ENCODE results near the gene TIFAB.
A peak's percentile ranks its signal among the peaks of the same experiment; 100 is the strongest.

The TIFAB gene

GRCh38 chr5:135444881-135445280 lies 7.3 kb downstream of the TIFAB start:
- Histone ChIP-seq H3K27me3 (replicated peaks in 2 of 5; ENCODE audit: control insufficient read depth in 4 of 5, insufficient read depth in 5 of 5, low read length in 4 of 5) (no peaks in the 10 kb centered on the region), H3K4me3 (ENCODE audit: control insufficient read depth in 1 of 7, extremely low read depth in 1 of 7, insufficient read depth in 4 of 7, low read depth in 2 of 7, low read length in 6 of 7) (no peak overlapping the region), H3K4me1 (ENCODE audit: control extremely low read depth in 1 of 4, control insufficient read depth in 4 of 4, insufficient read depth in 4 of 4, low read length in 3 of 4) (peaks cover 3 to 77% (median 48%) of the 10 kb centered on the region in 4 experiments), H3K27ac (ENCODE audit: insufficient read depth in 1 of 2, low read depth in 1 of 2, low read length in 2 of 2, poor library complexity in 1 of 2, severe bottlenecking in 2 of 2) (no peak overlapping the region), H3K9me3 (ENCODE audit: control extremely low read depth in 1 of 5, control insufficient read depth in 4 of 5, insufficient read depth in 2 of 5, low read depth in 1 of 5, low read length in 4 of 5) (no peaks in the 10 kb centered on the region), H3K36me3 (ENCODE audit: control insufficient read depth in 4 of 4, insufficient read depth in 4 of 4, low read length in 3 of 4) (no peaks in the 10 kb centered on the region)
- WGBS (ENCODE audit: insufficient coverage): 90% methylated on average over 2 of the region's 6 CpGs
- POLR2A ChIA-PET: interaction anchor here (0.6 kb wide), 1 partner anchor 108 kb away, joined by 3 read pairs; no protein-coding TSS in a partner anchor
- DNase-seq: no peak
- CTCF ChIA-PET: interaction anchor here (1.2 to 17.8 kb wide), 3 partner anchors 10 to 18 kb away, joined by 3 to 307 read pairs (median 134); partner anchors contain the start of gene TIFAB

DNA sequence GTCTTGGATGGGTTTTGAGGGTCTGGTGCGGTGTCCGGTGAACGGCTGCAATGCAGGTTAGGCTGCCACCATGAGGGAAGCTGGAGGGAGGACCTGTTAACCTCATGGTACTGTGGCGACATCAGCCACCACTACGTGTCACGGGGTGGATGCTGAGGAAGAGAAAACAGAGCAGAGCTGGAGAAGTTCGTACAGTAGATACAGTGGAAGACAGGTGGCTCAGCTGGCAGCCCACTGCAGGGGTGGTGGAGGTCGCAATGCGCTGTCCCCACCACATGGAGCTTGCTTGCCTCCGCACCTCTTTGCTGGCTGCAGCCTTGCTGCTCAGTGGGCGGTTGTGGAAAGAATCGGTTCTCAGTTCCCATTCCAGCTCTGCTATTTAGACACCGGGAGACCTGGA lies 7.8 kb downstream of the TIFAB start:
- peaks cover 3 to 82% (median 51%) of the 10 kb centered on the region in 4 experiments for H3K4me1 ChIP-seq (ENCODE audit: control extremely low read depth in 1 of 4, control insufficient read depth in 4 of 4, insufficient read depth in 4 of 4, low read length in 3 of 4)
- ChIA-PET CTCF (interaction anchor here (1.2 to 17.8 kb wide), 4 partner anchors 10 to 107 kb away, joined by 3 to 307 read pairs (median 69); partner anchors contain the start of gene TIFAB), POLR2A (no interaction called here)
- no peaks in the 10 kb centered on the region for H3K36me3 ChIP-seq (ENCODE audit: control insufficient read depth in 4 of 4, insufficient read depth in 4 of 4, low read length in 3 of 4)
- no peak overlapping the region for H3K27ac ChIP-seq (ENCODE audit: insufficient read depth in 1 of 2, low read depth in 1 of 2, low read length in 2 of 2, poor library complexity in 1 of 2, severe bottlenecking in 2 of 2)
- 97% methylated on average over 12 of the region's 13 CpGs for WGBS (ENCODE audit: insufficient coverage)
- DNase-seq: no peak
- H3K27me3 ChIP-seq (replicated peaks in 2 of 5; ENCODE audit: control insufficient read depth in 4 of 5, insufficient read depth in 5 of 5, low read length in 4 of 5): no peaks in the 10 kb centered on the region
- no peak overlapping the region for H3K4me3 ChIP-seq (ENCODE audit: control insufficient read depth in 1 of 7, extremely low read depth in 1 of 7, insufficient read depth in 4 of 7, low read depth in 2 of 7, low read length in 6 of 7)
- H3K9me3 ChIP-seq (ENCODE audit: control extremely low read depth in 1 of 5, control insufficient read depth in 4 of 5, insufficient read depth in 2 of 5, low read depth in 1 of 5, low read length in 4 of 5): no peaks in the 10 kb centered on the region

GRCh38 chr5:135443161-135443960 lies 8.8 kb downstream of the TIFAB start:
- ChIA-PET CTCF (interaction anchor here (1.2 to 17.8 kb wide), 4 partner anchors 9 to 108 kb away, joined by 3 to 307 read pairs (median 69); partner anchors contain the start of gene TIFAB), POLR2A (no interaction called here)
- no peak overlapping the region for H3K27ac ChIP-seq (ENCODE audit: insufficient read depth in 1 of 2, low read depth in 1 of 2, low read length in 2 of 2, poor library complexity in 1 of 2, severe bottlenecking in 2 of 2)
- no peaks in the 10 kb centered on the region for H3K9me3 ChIP-seq (ENCODE audit: control extremely low read depth in 1 of 5, control insufficient read depth in 4 of 5, insufficient read depth in 2 of 5, low read depth in 1 of 5, low read length in 4 of 5)
- peaks cover 3 to 86% (median 59%) of the 10 kb centered on the region in 4 experiments for H3K4me1 ChIP-seq (ENCODE audit: control extremely low read depth in 1 of 4, control insufficient read depth in 4 of 4, insufficient read depth in 4 of 4, low read length in 3 of 4)
- no peak for DNase-seq
- WGBS (ENCODE audit: insufficient coverage): 100% methylated on average over 2 of the region's 6 CpGs
- H3K27me3 ChIP-seq (replicated peaks in 2 of 5; ENCODE audit: control insufficient read depth in 4 of 5, insufficient read depth in 5 of 5, low read length in 4 of 5): no peaks in the 10 kb centered on the region
- H3K36me3 ChIP-seq (ENCODE audit: control insufficient read depth in 4 of 4, insufficient read depth in 4 of 4, low read length in 3 of 4): no peaks in the 10 kb centered on the region
- H3K4me3 ChIP-seq (ENCODE audit: control insufficient read depth in 1 of 7, extremely low read depth in 1 of 7, insufficient read depth in 4 of 7, low read depth in 2 of 7, low read length in 6 of 7): no peak overlapping the region

DNA sequence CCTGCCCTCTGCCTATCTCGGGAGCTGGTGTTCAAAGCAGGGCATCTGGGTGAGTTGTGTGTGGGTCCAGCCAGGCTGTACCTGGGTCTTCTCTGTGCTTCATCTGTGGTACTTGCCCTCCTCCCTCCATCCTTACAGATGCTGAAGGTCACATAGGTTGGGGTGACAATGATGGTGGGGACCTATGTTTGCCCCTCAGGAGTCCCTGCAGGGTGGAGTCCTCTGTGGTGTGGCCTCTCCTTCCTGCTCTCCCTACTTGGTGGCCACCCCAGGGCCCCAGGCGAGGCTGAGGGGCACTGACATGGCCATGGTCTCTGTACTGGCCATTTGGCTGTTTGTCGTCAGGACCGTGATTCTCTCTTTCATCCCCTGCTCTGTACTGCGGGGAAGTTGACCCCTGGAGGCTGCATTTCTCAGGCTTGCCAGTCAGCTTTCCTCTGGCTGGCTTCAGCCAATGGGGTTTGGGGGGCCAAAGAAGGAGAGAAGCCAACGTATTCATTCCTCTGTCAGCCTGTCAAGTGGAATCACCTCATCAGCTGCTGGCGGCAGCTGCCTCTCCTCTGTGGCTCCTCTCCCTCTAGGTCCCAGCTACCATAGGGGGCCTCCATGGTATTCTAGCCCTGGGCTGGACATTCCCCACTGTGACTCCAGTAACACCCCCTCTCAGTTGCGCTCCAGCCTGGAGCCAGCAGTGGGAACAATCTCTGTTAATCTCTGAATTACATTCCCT lies 9.6 kb downstream of the TIFAB start:
- CTCF ChIA-PET: interaction anchor here (0.8 to 17.8 kb wide), 5 partner anchors 11 to 108 kb away, joined by 3 to 307 read pairs (median 16); partner anchors contain the start of gene TIFAB
- peaks cover 3 to 93% (median 66%) of the 10 kb centered on the region in 4 experiments for H3K4me1 ChIP-seq (ENCODE audit: control extremely low read depth in 1 of 4, control insufficient read depth in 4 of 4, insufficient read depth in 4 of 4, low read length in 3 of 4)
- POLR2A ChIA-PET: no interaction called here

DNA sequence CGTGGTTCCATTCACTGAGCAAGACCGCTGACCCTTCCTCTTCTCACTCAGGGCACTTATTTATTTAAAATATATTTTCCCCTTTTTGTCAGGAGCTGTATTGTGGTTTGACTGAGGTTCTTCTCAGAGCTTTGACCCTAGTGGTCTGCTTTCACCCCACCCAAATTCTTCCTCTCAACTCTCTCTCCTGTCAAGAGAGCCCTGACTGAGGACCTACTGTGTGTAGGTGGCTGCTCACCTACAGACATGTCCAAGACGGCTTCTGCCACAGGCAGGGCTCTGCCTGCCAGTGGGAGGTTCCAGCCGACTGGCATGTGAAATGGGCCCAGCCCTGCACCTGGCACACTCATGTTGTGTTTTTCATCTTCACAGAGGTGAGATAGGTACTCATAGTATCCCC lies 10.2 kb downstream of the TIFAB start:
- Histone ChIP-seq H3K27ac (ENCODE audit: insufficient read depth in 1 of 2, low read depth in 1 of 2, low read length in 2 of 2, poor library complexity in 1 of 2, severe bottlenecking in 2 of 2) (peak overlapping the region; percentile 10 to 12), H3K36me3 (ENCODE audit: control insufficient read depth in 4 of 4, insufficient read depth in 4 of 4, low read length in 3 of 4) (no peaks in the 10 kb centered on the region), H3K4me1 (ENCODE audit: control extremely low read depth in 1 of 4, control insufficient read depth in 4 of 4, insufficient read depth in 4 of 4, low read length in 3 of 4) (peaks cover 3 to 95% (median 71%) of the 10 kb centered on the region in 4 experiments), H3K9me3 (ENCODE audit: control extremely low read depth in 1 of 5, control insufficient read depth in 4 of 5, insufficient read depth in 2 of 5, low read depth in 1 of 5, low read length in 4 of 5) (no peaks in the 10 kb centered on the region), H3K27me3 (replicated peaks in 2 of 5; ENCODE audit: control insufficient read depth in 4 of 5, insufficient read depth in 5 of 5, low read length in 4 of 5) (no peaks in the 10 kb centered on the region), H3K4me3 (ENCODE audit: control insufficient read depth in 1 of 7, extremely low read depth in 1 of 7, insufficient read depth in 4 of 7, low read depth in 2 of 7, low read length in 6 of 7) (no peak overlapping the region)
- CTCF ChIA-PET: interaction anchor here (0.8 to 17.8 kb wide), 7 partner anchors 11 to 124 kb away, joined by 3 to 307 read pairs (median 6); partner anchors contain the start of gene TIFAB
- no peak for DNase-seq
- POLR2A ChIA-PET: no interaction called here
- 94% methylated on average over 2 of the region's 4 CpGs for WGBS (ENCODE audit: insufficient coverage)

More for the DNA sequence above, 9.6 kb downstream of the TIFAB start:
- Histone ChIP-seq H3K9me3 (ENCODE audit: control extremely low read depth in 1 of 5, control insufficient read depth in 4 of 5, insufficient read depth in 2 of 5, low read depth in 1 of 5, low read length in 4 of 5) (no peaks in the 10 kb centered on the region), H3K27me3 (replicated peaks in 2 of 5; ENCODE audit: control insufficient read depth in 4 of 5, insufficient read depth in 5 of 5, low read length in 4 of 5) (no peaks in the 10 kb centered on the region), H3K36me3 (ENCODE audit: control insufficient read depth in 4 of 4, insufficient read depth in 4 of 4, low read length in 3 of 4) (no peaks in the 10 kb centered on the region), H3K4me3 (ENCODE audit: control insufficient read depth in 1 of 7, extremely low read depth in 1 of 7, insufficient read depth in 4 of 7, low read depth in 2 of 7, low read length in 6 of 7) (no peak overlapping the region), H3K27ac (ENCODE audit: insufficient read depth in 1 of 2, low read depth in 1 of 2, low read length in 2 of 2, poor library complexity in 1 of 2, severe bottlenecking in 2 of 2) (no peak overlapping the region)
- no peak for DNase-seq
- WGBS (ENCODE audit: insufficient coverage): 80% methylated on average over 7 of the region's 8 CpGs

DNA sequence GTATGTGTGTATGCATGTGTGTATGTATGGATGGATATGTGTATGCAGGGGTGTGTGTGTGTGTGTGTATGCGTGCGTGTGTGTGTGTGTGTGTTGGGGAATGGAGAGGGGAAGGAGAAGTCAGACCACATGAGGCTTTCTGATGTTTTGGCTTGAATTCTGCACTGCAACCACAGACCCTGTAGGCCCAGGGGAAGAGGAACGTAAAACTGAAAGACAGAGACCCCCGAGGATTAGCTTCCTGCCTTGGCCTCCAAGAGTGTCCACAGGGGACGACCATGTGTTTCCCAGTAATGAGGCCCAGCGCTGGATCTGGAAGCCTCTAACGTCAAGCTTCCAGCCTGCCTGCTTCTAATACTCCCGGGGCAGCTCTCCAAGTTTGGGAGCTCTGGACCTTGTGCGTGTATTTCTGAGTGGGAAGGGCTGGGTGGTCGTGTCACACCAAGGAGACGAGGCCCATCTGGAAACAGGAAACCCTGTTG lies 10.8 kb downstream of the TIFAB start:
- ChIA-PET CTCF (interaction anchor here (0.8 to 17.8 kb wide), 8 partner anchors 10 to 124 kb away, joined by 3 to 307 read pairs (median 6); partner anchors contain the start of gene TIFAB), POLR2A (interaction anchor here (0.5 to 0.7 kb wide), 2 partner anchors 81 to 101 kb away, joined by 3 to 5 read pairs; no protein-coding TSS in a partner anchor)
- H3K4me1 ChIP-seq (ENCODE audit: control extremely low read depth in 1 of 4, control insufficient read depth in 4 of 4, insufficient read depth in 4 of 4, low read length in 3 of 4): peaks cover 5 to 95% (median 72%) of the 10 kb centered on the region in 4 experiments
- no peaks in the 10 kb centered on the region for H3K27me3 ChIP-seq (replicated peaks in 2 of 5; ENCODE audit: control insufficient read depth in 4 of 5, insufficient read depth in 5 of 5, low read length in 4 of 5)
- no peaks in the 10 kb centered on the region for H3K9me3 ChIP-seq (ENCODE audit: control extremely low read depth in 1 of 5, control insufficient read depth in 4 of 5, insufficient read depth in 2 of 5, low read depth in 1 of 5, low read length in 4 of 5)
- peak; percentile 38 to 86 (median 81) for DNase-seq
- H3K4me3 ChIP-seq (ENCODE audit: control insufficient read depth in 1 of 7, extremely low read depth in 1 of 7, insufficient read depth in 4 of 7, low read depth in 2 of 7, low read length in 6 of 7): no peak overlapping the region
- WGBS (ENCODE audit: insufficient coverage): 25% methylated on average over 10 of the region's 11 CpGs
- H3K36me3 ChIP-seq (ENCODE audit: control insufficient read depth in 4 of 4, insufficient read depth in 4 of 4, low read length in 3 of 4): no peaks in the 10 kb centered on the region
- peak overlapping the region in 1 of 2 experiments; percentile 12 for H3K27ac ChIP-seq (ENCODE audit: insufficient read depth in 1 of 2, low read depth in 1 of 2, low read length in 2 of 2, poor library complexity in 1 of 2, severe bottlenecking in 2 of 2)
